ENCODE data around the gene FOXN3.

The FOXN3 gene

GRCh38 chr14:89144642-89145041, 272.4 kb downstream of the FOXN3 start:
- Histone ChIP-seq H4K20me1 (ENCODE audit: insufficient read depth, low read length) (no peaks in the 10 kb centered on the region), H3K9ac (ENCODE audit: low read length) (no peak overlapping the region), H3K79me2 (ENCODE audit: low read length) (no peaks in the 10 kb centered on the region), H3K4me2 (ENCODE audit: low read length) (no peak overlapping the region), H3K36me3 (replicated peaks; ENCODE audit: low read depth, low read length) (no peaks in the 10 kb centered on the region), H2AFZ (ENCODE audit: low read depth, low read length) (no peak overlapping the region), H3K27me3 (ENCODE audit: low read depth, low read length) (peaks cover 5% of the 10 kb centered on the region), H3K9me3 (ENCODE audit: insufficient read depth, low read length) (no peaks in the 10 kb centered on the region), H3K4me3 (ENCODE audit: low read length) (no peak overlapping the region), H3K4me1 (ENCODE audit: low read length) (no peaks in the 10 kb centered on the region), H3K27ac (ENCODE audit: low read length) (no peak overlapping the region)
- TF ChIP-seq CTCF (IDR thresholded peaks at IDR 0.05; ENCODE audit: low read depth, low read length) (no peak), EZH2phosphoT487 (IDR thresholded peaks at IDR 0.05; ENCODE audit: low read depth) (no peak)

GRCh38 chr14:89144066-89144465, 273.0 kb downstream of the FOXN3 start:
- H2AFZ ChIP-seq (ENCODE audit: low read depth, low read length) = no peak overlapping the region
- H3K4me2 ChIP-seq (ENCODE audit: low read length) = no peak overlapping the region
- H3K9ac ChIP-seq (ENCODE audit: low read length) = no peak overlapping the region
- no peaks in the 10 kb centered on the region for H3K79me2 ChIP-seq (ENCODE audit: low read length)
- TF ChIP-seq CTCF (IDR thresholded peaks at IDR 0.05; ENCODE audit: low read depth, low read length) (no peak), EZH2phosphoT487 (IDR thresholded peaks at IDR 0.05; ENCODE audit: low read depth) (no peak)
- no peaks in the 10 kb centered on the region for H3K4me1 ChIP-seq (ENCODE audit: low read length)
- H3K27me3 ChIP-seq (ENCODE audit: low read depth, low read length) = peaks cover 5% of the 10 kb centered on the region
- no peaks in the 10 kb centered on the region for H3K9me3 ChIP-seq (ENCODE audit: insufficient read depth, low read length)
- H4K20me1 ChIP-seq (ENCODE audit: insufficient read depth, low read length) = no peaks in the 10 kb centered on the region
- no peaks in the 10 kb centered on the region for H3K36me3 ChIP-seq (replicated peaks; ENCODE audit: low read depth, low read length)
- no peak overlapping the region for H3K4me3 ChIP-seq (ENCODE audit: low read length)
- H3K27ac ChIP-seq (ENCODE audit: low read length) = no peak overlapping the region

GRCh38 chr14:89143595-89143994, 273.4 kb downstream of the FOXN3 start:
- H3K27me3 ChIP-seq (ENCODE audit: low read depth, low read length) = peaks cover 5% of the 10 kb centered on the region
- TF ChIP-seq EZH2phosphoT487 (IDR thresholded peaks at IDR 0.05; ENCODE audit: low read depth) (no peak), CTCF (IDR thresholded peaks at IDR 0.05; ENCODE audit: low read depth, low read length) (no peak)
- no peaks in the 10 kb centered on the region for H3K79me2 ChIP-seq (ENCODE audit: low read length)
- H4K20me1 ChIP-seq (ENCODE audit: insufficient read depth, low read length) = no peaks in the 10 kb centered on the region
- H3K4me2 ChIP-seq (ENCODE audit: low read length) = no peak overlapping the region
- no peak overlapping the region for H3K9ac ChIP-seq (ENCODE audit: low read length)
- H3K36me3 ChIP-seq (replicated peaks; ENCODE audit: low read depth, low read length) = no peaks in the 10 kb centered on the region
- H2AFZ ChIP-seq (ENCODE audit: low read depth, low read length) = no peak overlapping the region
- H3K4me3 ChIP-seq (ENCODE audit: low read length) = no peak overlapping the region
- no peak overlapping the region for H3K27ac ChIP-seq (ENCODE audit: low read length)
- no peaks in the 10 kb centered on the region for H3K9me3 ChIP-seq (ENCODE audit: insufficient read depth, low read length)
- H3K4me1 ChIP-seq (ENCODE audit: low read length) = no peaks in the 10 kb centered on the region

GRCh38 chr14:89142366-89142765, 274.7 kb downstream of the FOXN3 start:
- no peak overlapping the region for H3K4me2 ChIP-seq (ENCODE audit: low read length)
- H3K27ac ChIP-seq (ENCODE audit: low read length) = no peak overlapping the region
- no peak overlapping the region for H2AFZ ChIP-seq (ENCODE audit: low read depth, low read length)
- peaks cover 5% of the 10 kb centered on the region for H3K27me3 ChIP-seq (ENCODE audit: low read depth, low read length)
- H3K4me3 ChIP-seq (ENCODE audit: low read length) = no peak overlapping the region
- H3K36me3 ChIP-seq (replicated peaks; ENCODE audit: low read depth, low read length) = no peaks in the 10 kb centered on the region
- no peaks in the 10 kb centered on the region for H3K79me2 ChIP-seq (ENCODE audit: low read length)
- no peaks in the 10 kb centered on the region for H3K9me3 ChIP-seq (ENCODE audit: insufficient read depth, low read length)
- H3K9ac ChIP-seq (ENCODE audit: low read length) = no peak overlapping the region
- no peaks in the 10 kb centered on the region for H3K4me1 ChIP-seq (ENCODE audit: low read length)
- no peak for TF ChIP-seq EZH2phosphoT487 (IDR thresholded peaks at IDR 0.05; ENCODE audit: low read depth)
- TF ChIP-seq CTCF (IDR thresholded peaks at IDR 0.05; ENCODE audit: low read depth, low read length) = no peak
- no peaks in the 10 kb centered on the region for H4K20me1 ChIP-seq (ENCODE audit: insufficient read depth, low read length)

Measured in OCI-LY3 (cell line).